UCSD-AML1 (cell line): ENCODE results near the gene DNAH1.
A peak's percentile ranks its signal among the peaks of the same experiment; 100 is the strongest.

Experiments
- DNase-seq: peaks from one replicate; lab custom pipeline; 2025; ENCODE audit not compliant: unreplicated experiment; lab: John Stamatoyannopoulos, UW

DNAH1 gene

DNA sequence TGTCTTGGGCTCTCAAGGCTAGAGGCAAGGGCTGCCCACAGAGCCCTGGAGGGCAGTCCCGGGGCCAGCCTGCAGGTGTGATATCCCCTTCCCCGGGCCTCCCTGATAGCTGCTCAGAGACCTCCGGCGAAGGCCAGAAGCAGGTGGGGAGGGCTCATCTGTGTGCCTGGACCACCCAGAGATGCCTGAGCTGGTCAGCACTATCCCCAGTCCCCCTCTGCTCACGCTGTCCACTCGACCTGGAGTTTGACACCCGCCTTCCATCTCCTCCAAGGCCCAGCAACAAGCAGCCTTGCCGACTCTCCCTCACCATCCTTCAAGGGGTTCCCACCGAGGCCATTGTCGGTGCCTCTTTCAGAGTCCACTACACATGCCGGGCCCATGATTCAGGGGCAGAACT lies 39.4 kb downstream of the DNAH1 start:
- no peak for DNase-seq

DNA sequence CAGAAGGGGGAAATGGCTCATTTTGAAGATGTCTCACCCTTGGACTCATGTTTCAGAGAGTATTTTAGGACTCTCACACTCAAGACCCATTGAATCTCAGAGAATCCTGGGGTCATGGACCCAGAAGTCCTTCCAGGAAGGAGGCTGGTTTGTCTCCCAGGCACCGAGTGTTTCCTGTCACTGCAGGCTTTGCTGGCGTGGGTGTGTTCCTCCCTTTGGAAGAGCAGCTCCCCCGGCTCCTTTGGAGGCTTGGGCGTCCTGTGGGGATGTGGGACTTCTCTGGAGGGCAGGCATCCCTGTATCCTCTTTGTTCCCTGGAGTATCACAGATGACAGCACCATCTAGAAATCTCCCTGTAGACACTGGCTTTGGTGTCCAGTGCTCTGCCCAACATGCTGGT lies 40.0 kb downstream of the DNAH1 start:
- no peak for DNase-seq

DNA sequence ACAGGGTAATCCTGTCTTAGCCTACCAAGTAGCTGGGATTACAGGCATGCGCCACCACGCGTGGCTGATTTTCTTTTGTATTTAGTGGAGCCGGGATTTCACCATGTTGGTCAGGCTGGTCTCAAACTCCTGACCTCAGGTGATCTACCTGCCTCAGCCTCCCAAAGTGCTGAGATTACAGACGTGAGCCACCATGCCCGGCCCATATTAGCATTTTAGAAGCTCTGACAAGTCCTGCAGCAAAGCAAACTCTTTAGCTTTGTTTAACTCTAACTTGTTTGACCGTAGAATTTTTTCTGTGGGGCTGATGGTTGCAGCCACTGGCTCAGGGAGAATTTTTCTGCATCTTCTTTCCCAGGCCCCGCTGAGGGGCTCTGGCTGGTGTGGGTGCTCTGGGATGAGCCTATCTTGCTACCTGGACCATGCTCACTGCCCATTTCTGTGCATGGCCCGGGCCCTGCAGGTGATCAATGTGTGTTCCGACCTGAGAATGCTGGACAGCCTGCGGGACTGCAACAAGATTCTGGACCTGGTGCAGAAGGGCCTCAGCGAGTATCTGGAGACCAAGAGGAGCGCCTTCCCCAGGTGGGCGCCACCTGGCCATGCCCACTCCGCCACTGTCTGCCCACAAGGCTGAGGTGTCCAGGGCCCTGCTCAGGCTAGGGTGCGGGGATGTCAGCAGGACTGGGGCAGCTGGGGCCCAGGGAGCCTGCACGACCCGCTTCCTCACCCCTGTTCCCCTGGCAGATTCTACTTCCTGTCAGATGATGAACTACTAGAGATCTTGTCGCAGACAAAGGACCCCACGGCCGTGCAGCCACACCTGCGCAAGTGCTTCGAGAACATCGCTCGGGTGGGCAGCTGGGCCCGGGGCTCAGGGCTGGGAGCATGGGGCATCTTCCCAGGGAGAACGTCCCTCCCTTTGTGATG lies 41.3 kb downstream of the DNAH1 start:
- no peak for DNase-seq

DNA sequence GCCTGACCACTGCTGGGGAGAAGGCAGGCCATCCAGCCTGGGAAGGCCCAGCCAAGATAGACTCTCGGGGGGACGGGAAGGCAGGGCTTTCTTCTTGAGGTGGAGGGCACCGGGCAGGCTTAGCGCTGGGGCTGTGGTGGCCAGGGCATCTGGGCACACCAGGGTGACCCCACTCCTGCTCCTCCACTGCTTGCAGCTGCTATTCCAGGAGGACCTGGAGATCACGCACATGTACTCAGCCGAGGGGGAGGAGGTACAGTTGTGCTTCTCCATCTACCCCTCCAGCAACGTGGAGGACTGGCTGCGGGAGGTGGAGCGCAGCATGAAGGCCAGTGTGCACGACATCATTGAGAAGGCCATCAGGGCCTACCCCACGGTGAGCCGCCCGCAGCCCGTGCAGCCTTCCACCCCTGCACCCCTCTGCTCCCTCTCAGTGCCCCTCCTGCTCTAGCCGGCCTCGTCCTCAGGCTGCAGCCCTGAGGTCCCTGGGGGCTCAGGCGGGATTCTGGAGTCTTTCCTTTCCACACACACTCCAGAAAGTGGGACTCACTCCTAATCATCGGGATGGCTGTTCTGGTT lies 42.3 kb downstream of the DNAH1 start:
- no peak for DNase-seq

DNA sequence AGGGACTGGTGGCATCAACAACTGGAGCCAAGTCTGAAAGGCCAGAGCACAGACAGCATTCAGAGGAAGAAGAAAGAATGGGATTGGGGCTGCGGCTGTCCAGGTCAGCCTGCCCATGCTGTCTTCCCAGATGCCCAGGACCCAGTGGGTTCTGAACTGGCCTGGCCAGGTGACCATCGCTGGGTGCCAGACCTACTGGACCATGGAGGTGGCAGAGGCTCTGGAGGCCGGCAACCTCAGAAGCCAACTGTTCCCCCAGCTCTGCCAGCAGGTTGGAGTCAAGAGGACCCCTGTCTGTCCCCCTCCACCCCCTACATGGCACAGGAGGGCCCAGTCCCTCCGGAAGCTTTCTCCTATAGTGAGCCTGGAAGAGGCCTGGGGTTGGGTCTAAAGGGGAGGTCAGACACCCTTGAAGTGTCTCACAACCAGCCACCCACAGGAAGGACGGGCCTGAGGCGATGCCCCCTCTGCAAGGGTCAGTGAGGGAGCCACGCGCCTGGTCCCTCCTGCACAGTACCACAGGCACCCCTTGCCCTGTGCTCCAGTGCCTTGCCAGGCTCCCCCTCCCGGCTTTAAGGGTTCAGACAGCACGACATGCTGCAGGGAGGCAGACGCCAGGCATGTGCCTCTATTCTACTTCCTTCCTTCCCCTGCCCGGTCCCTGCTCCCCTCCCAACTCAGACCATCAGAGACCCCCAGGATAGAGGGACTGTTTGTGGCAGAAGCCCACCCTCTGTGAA lies 43.2 kb downstream of the DNAH1 start:
- no peak for DNase-seq

DNA sequence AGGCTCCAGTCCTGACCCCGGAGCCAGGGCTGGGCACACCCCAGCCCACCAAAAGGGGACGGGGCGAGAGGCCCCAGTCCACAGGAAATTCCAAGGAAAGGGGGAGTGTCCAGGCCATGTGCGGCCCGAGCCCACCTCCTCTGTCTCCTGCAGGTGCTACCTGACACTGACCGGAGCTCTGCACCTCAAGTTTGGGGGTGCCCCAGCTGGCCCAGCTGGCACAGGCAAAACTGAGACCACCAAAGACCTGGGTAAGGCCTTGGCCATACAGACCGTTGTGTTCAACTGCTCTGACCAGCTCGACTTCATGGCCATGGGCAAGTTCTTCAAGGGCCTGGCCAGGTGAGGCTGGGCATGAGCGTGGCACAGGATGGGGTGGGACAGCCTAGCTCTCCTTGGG lies 44.9 kb downstream of the DNAH1 start:
- no peak for DNase-seq

DNA sequence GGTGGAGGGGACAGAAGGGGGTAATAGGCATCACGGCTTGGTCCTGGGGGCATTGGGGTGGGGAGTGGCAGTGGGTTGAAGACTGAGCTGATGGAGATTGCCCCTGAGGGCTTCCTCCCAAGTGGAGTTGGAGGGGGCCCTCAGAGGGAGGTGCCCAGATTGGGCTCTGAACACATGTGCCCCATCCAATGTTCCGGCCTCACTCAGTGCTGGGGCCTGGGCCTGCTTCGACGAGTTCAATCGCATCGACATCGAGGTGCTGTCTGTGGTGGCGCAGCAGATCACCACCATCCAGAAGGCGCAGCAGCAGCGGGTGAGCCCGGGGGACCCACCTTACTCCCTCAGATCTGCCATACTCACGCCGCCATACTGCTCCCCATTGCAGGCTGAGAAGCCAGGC lies 45.3 kb downstream of the DNAH1 start:
- DNase-seq, result no peak

DNA sequence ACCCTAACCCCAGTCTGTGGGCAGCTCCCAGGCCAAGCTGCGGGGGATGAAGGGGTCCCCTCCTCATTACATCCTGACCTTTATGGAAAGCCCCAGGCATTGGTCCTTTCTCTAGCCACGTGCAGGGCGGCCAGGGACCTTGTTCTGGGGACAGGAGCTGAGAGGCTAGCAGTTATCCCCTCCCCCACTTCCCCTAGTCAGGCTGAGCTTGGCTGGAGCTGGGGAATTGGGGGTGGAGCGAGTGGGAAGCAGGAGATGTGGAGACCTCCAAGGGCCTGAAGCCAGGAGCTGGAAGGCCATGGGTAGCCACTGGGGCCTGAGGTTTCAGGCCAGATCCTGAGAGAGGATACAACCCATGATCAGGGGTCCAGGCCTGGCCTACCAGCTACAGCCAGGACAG lies 45.8 kb downstream of the DNAH1 start:
- DNase-seq, result no peak

DNA sequence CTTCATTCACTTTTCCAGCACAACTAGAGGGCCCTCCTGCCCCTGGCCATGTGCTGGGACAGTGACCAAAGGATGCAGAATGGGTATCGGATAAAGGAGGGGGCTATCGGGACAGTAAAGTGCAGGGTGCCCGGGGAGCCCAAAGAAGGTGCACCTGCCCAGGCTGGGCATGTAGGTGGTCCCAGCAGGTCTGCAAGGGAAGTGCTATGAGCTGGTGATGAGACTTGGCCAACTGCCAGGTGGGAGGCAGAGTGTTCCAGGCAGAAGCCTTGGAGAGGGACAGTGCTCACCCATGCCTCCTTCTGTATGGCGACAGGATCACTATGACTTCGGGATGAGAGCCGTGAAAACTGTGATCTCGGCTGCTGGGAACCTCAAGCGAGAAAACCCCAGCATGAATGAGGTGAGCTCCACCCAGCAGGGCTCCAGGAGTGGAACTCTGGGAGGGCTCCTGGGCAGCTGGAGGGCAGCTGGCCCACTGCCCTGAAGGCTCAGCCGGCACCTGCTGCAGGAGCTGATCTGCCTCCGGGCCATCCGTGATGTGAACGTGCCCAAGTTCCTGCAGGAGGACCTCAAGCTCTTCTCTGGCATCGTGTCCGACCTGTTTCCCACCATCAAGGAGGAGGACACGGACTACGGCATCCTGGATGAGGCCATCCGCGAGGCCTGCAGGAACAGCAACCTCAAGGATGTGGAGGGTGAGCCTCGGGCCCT lies 48.4 kb downstream of the DNAH1 start:
- DNase-seq, result no peak

DNA sequence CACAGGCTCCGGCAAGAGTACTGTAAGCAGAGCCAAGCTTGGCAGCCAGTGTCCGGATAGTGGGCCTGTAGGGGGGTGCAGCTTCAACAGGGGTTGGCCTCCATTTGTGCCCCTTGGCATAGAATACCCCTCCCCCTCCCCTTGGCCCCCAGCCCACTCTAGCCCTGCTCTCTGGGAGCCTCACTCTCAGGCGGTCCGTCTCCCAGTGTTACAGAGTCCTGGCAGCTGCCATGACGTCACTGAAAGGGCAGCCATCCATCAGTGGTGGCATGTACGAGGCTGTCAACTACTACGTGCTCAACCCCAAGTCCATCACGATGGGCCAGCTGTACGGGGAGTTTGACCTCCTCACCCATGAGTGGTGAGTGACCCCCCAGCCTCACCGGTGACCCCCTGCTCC lies 50.4 kb downstream of the DNAH1 start:
- no peak for DNase-seq

DNA sequence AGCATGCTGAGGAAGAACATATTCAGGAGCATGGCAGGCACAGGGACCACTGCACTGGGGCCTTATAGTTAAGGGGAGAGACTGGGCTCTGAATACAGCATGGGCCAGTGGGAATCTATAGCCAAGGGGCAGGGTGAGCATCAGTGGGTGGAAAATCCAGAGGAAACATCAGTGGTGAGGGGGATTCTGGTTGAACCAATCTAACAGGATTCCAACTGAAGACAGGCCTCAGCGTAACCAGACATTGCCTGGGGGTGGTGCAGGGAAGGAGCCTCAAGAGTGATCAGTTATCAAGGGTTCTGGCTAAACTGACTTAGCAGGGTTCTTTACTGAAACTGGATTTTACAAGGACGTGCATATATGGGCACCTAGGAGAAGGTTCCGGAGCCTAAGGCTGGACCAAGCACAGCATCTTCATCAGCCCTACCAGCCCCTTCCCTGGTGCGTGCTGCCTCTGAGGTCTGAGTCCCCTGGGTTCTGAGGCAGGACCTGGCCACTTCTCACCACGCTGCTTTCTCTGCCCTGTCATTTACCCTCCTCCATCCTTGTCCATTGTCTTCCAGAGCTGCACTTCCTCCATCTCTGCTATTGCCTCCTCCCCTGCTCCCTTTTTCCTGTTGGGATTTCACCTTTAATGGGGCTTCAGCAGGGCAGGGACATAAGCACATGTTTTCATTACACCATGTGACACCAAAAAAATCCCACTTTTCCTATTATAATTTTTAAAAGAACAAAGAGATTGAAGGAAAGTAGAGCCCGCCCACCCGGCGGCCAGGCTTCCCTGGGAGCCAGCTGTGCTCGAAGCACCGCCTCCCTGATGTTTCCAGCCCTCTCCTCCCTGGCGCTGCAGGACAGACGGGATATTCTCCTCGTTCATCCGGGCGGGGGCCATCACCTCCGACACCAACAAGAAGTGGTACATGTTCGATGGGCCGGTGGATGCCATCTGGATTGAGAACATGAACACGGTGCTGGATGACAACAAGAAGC lies 52.1 kb downstream of the DNAH1 start:
- DNase-seq, result no peak

DNA sequence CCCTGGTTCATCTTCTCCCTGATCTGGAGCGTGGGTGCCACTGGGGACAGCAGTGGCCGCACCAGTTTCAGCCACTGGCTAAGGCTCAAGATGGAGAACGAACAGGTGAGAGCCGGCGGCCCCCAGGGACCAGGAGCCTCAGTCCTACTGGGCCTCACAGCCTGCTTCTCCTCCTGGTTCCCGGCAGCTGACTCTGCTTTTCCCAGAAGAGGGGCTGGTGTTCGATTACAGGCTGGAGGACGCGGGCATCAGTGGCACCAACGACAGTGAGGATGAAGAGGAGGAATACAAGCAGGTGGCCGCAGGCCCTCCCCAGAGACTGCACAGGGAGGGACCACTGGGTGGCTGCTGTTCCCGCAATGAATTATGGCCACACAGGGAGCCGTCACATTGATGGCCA lies 54.4 kb downstream of the DNAH1 start:
- DNase-seq, result no peak

DNA sequence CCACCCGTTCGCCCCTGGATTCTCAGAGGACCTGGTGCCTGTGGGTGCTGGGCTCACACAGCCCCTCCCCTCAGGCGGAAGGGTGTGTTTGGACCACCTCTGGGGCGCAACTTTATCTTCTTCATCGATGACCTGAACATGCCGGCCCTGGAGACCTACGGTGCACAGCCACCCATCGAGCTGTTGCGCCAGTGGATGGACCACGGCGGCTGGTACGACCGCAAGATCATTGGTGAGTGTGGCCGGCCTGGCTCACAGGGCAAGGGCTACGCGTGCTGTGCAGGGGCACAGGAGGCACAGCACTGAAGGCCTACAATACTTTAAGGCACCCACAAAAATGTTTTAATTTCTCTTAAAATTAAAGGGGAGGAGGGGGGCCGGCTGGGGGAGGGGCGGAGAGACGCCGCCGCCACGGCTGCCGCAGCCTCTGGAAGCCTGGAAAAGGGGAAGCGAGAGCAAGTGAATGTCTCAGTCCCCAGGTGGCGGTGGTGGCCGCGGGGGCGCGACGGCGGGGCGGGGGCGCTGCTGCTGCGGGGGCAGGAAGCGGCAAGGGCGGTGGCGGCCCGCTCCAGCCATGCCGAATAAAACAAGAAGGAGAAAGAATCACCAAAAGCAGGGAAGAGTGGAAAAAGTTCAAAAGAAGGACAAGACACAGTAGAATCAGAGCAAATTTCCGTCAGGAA lies 56.8 kb downstream of the DNAH1 start:
- peak; percentile 35 for DNase-seq

DNA sequence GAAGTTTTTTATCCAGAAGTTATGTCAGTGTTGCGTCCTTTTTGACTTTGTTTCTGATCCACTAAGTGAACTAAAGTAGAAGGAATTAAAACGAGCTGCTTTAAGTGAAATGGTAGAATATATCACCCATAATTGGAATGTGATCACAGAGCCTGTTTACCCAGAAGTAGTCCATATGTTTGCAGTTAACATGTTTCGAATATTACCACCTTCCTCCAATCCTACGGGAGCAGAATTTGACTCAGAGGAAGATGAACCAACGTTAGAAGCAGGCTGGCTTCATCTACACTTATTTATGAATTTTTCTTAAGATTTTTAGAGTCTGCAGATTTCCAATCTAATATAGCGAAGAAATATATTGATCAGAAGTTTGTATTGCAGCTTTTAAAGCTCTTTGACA lies 57.6 kb downstream of the DNAH1 start:
- DNase-seq, result no peak

DNA sequence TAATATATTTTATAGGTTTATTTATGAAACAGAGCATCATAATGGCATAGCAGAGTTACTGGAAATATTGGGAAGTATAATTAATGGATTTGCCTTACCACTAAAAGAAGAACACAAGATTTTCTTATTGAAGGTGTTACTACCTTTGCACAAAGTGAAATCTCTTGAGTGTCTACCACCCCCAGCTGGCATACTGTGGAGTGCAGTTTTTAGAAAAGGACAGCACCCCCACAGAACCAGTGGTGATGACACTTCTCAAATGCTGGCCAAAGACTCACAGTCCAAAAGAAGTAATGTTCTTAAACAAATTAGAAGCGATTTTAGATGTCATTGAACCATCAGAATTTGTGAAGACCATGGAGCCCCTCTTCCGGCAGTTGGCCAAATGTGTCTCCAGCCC lies 58.1 kb downstream of the DNAH1 start:
- no peak for DNase-seq

DNA sequence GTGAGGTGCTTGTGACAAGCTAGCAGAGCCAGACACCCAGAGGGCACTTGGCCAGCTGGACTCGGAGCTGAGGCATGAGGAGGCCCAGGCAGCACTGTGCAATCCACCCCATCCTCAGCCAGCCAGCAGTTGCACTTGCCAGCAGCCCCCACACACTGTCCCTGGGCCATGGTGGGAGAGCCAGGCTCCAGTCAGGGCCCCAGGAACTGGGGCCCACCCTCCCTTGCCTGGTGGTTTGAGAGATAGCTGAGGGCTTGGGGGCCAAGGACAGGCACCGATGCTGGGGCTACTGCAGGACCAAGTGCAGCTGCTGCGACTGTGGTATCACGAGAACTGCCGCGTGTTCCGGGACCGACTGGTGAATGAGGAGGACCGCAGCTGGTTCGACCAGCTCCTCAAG lies 63.5 kb downstream of the DNAH1 start:
- no peak for DNase-seq

DNA sequence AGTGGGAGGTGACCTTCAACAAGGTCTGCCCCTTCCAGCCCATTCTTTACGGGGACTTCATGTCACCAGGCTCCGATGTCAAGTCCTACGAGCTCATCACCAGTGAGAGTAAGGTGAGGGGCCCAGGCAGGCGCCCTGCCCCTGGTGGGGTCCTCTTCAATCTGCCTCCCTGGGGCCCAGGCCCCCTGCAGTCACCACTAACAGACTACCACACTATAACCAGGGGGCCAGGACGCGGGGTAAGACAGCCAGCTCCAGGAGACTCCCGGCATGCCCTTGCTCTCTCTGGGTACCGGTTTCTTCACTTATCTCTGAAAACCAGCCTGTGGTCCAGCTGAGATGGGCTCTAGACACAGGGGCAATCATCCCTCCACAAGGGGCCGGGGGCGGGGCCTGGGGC lies 63.9 kb downstream of the DNAH1 start:
- DNase-seq, result no peak

DNA sequence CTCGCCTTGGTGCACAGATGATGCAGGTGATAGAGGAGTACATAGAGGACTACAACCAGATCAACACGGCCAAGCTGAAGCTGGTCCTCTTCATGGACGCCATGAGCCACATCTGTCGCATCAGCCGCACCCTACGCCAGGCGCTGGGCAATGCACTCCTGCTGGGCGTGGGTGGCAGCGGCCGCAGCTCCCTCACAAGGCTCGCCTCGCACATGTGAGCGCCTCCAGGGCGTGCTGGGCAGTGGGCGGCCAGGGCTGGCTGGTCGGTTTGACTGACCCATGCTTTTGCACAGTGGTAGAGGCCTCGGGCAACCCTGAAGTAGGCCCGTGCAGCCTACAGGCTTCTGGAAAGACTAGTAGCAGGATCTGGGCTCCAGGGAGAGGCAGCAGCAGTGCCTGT lies 65.5 kb downstream of the DNAH1 start:
- no peak for DNase-seq

DNA sequence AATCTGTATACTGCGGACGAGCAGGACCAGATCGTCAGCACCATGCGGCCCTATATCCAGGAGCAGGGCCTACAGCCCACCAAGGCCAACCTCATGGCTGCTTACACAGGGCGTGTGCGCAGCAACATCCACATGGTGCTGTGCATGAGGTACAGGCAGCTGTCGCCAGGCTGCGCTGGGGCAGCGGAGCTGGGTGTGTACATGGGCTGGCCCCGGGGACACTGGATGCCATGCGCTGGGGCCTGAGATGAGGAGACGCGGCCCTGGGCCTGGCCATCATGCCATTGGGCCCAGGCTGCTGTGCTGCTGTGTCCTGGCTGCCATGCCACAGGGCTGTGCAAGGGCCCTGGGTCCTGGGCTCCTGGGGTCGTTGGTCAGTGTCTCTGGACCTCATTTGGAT lies 67.3 kb downstream of the DNAH1 start:
- DNase-seq, result no peak
